PFSK-1 (cell line): ENCODE measurements around the gene MCRS1.

Experiments
- POLR2AphosphoS5 ChIP-seq: IDR thresholded peaks from 2 replicates; pipeline ENCODE4 v1.6.1; 2012; ENCODE audit warnings: low read depth, mild to moderate bottlenecking, control low read depth, low read length, moderate library complexity
- TAF1 ChIP-seq: IDR thresholded peaks from 2 replicates; pipeline ENCODE4 v1.6.1; 2012; ENCODE audit warnings: low read length, control low read depth, borderline replicate concordance; ENCODE audit not compliant: insufficient read depth
- TF ChIP-seq, protein P1 (sequence below), 2 experiments: IDR thresholded peaks; 2 replicates each; pipeline versions ENCODE4 v1.6.1 to v1.8.0; 2011 to 2012; ENCODE audit warnings: low read depth in 2 of 2, low read length in 2 of 2, control low read depth in 1 of 2, inconsistent platforms in 1 of 2, mild to moderate bottlenecking in 1 of 2, moderate library complexity in 1 of 2; ENCODE audit not compliant: insufficient read depth in 1 of 2

DNA sequence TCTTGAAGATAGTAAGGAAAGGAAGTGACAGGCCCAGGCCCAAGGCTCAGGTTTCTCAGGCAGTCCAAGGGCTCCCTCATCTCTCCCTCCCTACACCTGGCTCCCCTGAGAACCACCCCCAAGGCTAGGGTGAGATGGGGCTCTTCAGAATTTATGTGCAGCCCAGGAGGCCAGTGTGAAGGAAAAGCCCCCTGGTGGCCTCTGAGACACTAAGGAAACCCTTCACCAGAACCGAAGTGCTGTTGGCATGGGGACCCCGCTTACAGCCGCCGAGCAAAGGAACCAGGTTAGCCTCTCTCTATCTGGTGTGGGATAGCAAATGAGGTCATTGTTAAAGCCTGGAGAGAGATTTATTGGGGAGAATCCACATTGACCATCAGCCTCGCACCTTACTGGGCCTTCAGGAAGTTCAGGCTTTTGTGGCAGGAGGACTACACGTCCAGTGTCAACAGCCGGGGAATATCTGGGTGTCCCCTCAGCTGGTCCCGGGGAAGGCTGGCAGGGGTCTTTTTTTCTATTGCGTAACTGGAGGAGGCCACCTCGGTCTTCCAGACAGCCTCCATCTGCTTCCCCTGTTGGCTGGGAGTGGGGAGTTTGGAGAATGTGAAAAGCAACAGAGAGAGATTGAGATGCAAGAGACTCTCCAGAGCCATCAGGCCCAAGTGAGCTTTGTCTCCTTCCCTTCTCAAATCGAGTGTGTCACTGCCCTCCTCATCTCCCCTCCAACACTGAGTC lies 19.4 kb upstream of the MCRS1 start:
- TF ChIP-seq POLR2AphosphoS5, result no peak
- TF ChIP-seq TAF1, result no peak
- TF ChIP-seq, protein P1, sequence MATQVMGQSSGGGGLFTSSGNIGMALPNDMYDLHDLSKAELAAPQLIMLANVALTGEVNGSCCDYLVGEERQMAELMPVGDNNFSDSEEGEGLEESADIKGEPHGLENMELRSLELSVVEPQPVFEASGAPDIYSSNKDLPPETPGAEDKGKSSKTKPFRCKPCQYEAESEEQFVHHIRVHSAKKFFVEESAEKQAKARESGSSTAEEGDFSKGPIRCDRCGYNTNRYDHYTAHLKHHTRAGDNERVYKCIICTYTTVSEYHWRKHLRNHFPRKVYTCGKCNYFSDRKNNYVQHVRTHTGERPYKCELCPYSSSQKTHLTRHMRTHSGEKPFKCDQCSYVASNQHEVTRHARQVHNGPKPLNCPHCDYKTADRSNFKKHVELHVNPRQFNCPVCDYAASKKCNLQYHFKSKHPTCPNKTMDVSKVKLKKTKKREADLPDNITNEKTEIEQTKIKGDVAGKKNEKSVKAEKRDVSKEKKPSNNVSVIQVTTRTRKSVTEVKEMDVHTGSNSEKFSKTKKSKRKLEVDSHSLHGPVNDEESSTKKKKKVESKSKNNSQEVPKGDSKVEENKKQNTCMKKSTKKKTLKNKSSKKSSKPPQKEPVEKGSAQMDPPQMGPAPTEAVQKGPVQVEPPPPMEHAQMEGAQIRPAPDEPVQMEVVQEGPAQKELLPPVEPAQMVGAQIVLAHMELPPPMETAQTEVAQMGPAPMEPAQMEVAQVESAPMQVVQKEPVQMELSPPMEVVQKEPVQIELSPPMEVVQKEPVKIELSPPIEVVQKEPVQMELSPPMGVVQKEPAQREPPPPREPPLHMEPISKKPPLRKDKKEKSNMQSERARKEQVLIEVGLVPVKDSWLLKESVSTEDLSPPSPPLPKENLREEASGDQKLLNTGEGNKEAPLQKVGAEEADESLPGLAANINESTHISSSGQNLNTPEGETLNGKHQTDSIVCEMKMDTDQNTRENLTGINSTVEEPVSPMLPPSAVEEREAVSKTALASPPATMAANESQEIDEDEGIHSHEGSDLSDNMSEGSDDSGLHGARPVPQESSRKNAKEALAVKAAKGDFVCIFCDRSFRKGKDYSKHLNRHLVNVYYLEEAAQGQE (IDR thresholded peaks at IDR 0.05; ENCODE audit: insufficient read depth in 1 of 2, low read depth in 2 of 2, low read length in 2 of 2), result no peak
